Activated gamma-delta T cell treated with Interleukin-2 at 50 U/mL for 16 hours (primary cell): ENCODE data around the gene OR5H6.
"Not testable (repeated sequence)": the region's sequence is repeated elsewhere in the genome, so short reads cannot be mapped to it uniquely, and the experiment has no call there.

Experiments used
- DNase-seq: peaks from one replicate; pipeline ENCODE4 v3.0.0-alpha.2; 2020

The OR5H6 gene

GRCh38 chr3:98263944-98264343 lies at the start of gene OR5H6:
Gene OR5H6, plus strand, starts transcription at chr3:98264244. Its CDS starts 89 bp downstream, at chr3:98264333.
- no peak for DNase-seq

- no peak for DNase-seq
Observed at GRCh38 chr3:98215051-98215450, 49.0 kb upstream of the OR5H6 start.

GRCh38 chr3:98223907-98224672 lies 40.0 kb upstream of the OR5H6 start:
- no peak for DNase-seq

- no peak for DNase-seq
Observed at GRCh38 chr3:98232489-98232888, 31.6 kb upstream of the OR5H6 start.

- no peak for DNase-seq
Observed at GRCh38 chr3:98233468-98233867, 30.6 kb upstream of the OR5H6 start.

GRCh38 chr3:98240131-98240530 lies 23.9 kb upstream of the OR5H6 start:
- DNase-seq, result no peak

- no peak for DNase-seq
Observed at GRCh38 chr3:98242155-98242554, 21.9 kb upstream of the OR5H6 start.

- no peak for DNase-seq
Observed at GRCh38 chr3:98243843-98244242, 20.2 kb upstream of the OR5H6 start.

GRCh38 chr3:98246142-98246541 lies 17.9 kb upstream of the OR5H6 start:
- DNase-seq, result no peak

GRCh38 chr3:98256026-98256425 lies 8.0 kb upstream of the OR5H6 start:
- not testable (repeated sequence) for DNase-seq

- DNase-seq, result no peak
Observed at GRCh38 chr3:98259707-98260106, 4.3 kb upstream of the OR5H6 start.

GRCh38 chr3:98262046-98262445 lies 2.0 kb upstream of the OR5H6 start:
- no peak for DNase-seq

- DNase-seq, result no peak
Observed at GRCh38 chr3:98269846-98270245, 5.8 kb downstream of the OR5H6 start.

GRCh38 chr3:98272126-98272525 lies 8.1 kb downstream of the OR5H6 start:
- DNase-seq, result no peak

GRCh38 chr3:98274914-98275313 lies 10.9 kb downstream of the OR5H6 start:
- DNase-seq, result no peak

GRCh38 chr3:98282205-98282604 lies 18.2 kb downstream of the OR5H6 start, which contains the start of gene OR5H2:
Gene OR5H2, plus strand, starts transcription at chr3:98282505. Its CDS starts 398 bp downstream, at chr3:98282903.
- DNase-seq, result no peak

- no peak for DNase-seq
Observed at GRCh38 chr3:98290916-98291315, 26.9 kb downstream of the OR5H6 start.

GRCh38 chr3:98291332-98291957 lies 27.4 kb downstream of the OR5H6 start:
- no peak for DNase-seq
